Measurements from ENCODE around the gene GSC2.

DNA sequence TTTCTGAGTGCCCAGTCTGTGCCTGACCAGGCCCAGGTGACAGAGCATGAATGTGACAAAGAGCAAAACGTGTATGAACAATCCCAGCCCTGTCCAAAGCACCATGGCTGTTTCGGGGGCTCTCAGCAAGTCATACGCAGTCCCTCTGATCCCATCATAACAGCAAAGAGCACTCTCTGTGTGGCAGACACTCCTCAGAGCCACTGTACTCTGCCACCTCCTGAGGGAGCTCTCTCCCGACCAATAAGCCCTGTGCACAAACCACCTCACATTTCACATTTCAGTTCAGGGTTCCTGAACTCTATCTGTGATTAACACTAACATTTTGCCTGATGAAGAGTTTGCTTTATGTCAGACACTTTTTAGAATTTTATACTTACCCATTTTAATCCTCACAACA lies 34.5 kb downstream of the GSC2 start:
- TF ChIP-seq, protein P1, sequence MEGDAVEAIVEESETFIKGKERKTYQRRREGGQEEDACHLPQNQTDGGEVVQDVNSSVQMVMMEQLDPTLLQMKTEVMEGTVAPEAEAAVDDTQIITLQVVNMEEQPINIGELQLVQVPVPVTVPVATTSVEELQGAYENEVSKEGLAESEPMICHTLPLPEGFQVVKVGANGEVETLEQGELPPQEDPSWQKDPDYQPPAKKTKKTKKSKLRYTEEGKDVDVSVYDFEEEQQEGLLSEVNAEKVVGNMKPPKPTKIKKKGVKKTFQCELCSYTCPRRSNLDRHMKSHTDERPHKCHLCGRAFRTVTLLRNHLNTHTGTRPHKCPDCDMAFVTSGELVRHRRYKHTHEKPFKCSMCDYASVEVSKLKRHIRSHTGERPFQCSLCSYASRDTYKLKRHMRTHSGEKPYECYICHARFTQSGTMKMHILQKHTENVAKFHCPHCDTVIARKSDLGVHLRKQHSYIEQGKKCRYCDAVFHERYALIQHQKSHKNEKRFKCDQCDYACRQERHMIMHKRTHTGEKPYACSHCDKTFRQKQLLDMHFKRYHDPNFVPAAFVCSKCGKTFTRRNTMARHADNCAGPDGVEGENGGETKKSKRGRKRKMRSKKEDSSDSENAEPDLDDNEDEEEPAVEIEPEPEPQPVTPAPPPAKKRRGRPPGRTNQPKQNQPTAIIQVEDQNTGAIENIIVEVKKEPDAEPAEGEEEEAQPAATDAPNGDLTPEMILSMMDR (conservative IDR thresholded peaks at IDR 0.05; ENCODE audit: low read depth, low read length), result 0 out of 2 replicates have a peak, but pooled peaks have one; percentile 13
- TF ChIP-seq CEBPB (IDR thresholded peaks at IDR 0.05; ENCODE audit: low read depth, low read length) (no peak), MXI1 (IDR thresholded peaks at IDR 0.05; ENCODE audit: borderline replicate concordance, low read depth, low read length) (no peak), SMC3 (IDR thresholded peaks at IDR 0.05; ENCODE audit: low read depth, low read length) (no peak), POLR2A (IDR thresholded peaks at IDR 0.05; ENCODE audit: low read depth, low read length) (no peak), RAD21 (IDR thresholded peaks at IDR 0.05; ENCODE audit: low read length) (no peak), MAZ (IDR thresholded peaks at IDR 0.05; ENCODE audit: borderline replicate concordance, low read depth, low read length) (no peak), RFX5 (IDR thresholded peaks at IDR 0.05; ENCODE audit: low read depth, low read length) (no peak), NFE2L2 (IDR thresholded peaks at IDR 0.05; ENCODE audit: low read depth, low read length) (no peak), RCOR1 (IDR thresholded peaks at IDR 0.05; ENCODE audit: insufficient replicate concordance, low read length) (no peak)
- TF ChIP-seq, protein P2, sequence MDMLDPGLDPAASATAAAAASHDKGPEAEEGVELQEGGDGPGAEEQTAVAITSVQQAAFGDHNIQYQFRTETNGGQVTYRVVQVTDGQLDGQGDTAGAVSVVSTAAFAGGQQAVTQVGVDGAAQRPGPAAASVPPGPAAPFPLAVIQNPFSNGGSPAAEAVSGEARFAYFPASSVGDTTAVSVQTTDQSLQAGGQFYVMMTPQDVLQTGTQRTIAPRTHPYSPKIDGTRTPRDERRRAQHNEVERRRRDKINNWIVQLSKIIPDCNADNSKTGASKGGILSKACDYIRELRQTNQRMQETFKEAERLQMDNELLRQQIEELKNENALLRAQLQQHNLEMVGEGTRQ (IDR thresholded peaks at IDR 0.05; ENCODE audit: low read depth, low read length), result no peak
- TF ChIP-seq, protein P3, sequence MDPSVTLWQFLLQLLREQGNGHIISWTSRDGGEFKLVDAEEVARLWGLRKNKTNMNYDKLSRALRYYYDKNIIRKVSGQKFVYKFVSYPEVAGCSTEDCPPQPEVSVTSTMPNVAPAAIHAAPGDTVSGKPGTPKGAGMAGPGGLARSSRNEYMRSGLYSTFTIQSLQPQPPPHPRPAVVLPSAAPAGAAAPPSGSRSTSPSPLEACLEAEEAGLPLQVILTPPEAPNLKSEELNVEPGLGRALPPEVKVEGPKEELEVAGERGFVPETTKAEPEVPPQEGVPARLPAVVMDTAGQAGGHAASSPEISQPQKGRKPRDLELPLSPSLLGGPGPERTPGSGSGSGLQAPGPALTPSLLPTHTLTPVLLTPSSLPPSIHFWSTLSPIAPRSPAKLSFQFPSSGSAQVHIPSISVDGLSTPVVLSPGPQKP (IDR thresholded peaks at IDR 0.05; ENCODE audit: borderline replicate concordance, low read depth, low read length), result no peak

Data from IMR-90 (cell line).